ENCODE measurements around the gene TNS1.
"Not testable (repeated sequence)": the region's sequence is repeated elsewhere in the genome, so short reads cannot be mapped to it uniquely, and the experiment has no call there.

Gene TNS1

GRCh38 chr2:217824223-217824622 is 178.6 kb downstream of the TNS1 start:
- in situ Hi-C loops (cut with MboI; ENCODE audit: low sequenced_read_pairs), result no loop called here

- in situ Hi-C loops (cut with MboI; ENCODE audit: low sequenced_read_pairs), result no loop called here
These were observed 179.2 kb downstream of the TNS1 start for GRCh38 chr2:217823626-217824025.

- in situ Hi-C loops (cut with MboI; ENCODE audit: low sequenced_read_pairs), result no loop called here
These were observed 180.2 kb downstream of the TNS1 start for GRCh38 chr2:217822296-217823252.

- in situ Hi-C loops (cut with MboI; ENCODE audit: low sequenced_read_pairs), result no loop called here
These were observed 181.2 kb downstream of the TNS1 start for GRCh38 chr2:217821536-217822147.

GRCh38 chr2:217820904-217821303 is 181.9 kb downstream of the TNS1 start:
- in situ Hi-C loops (cut with MboI; ENCODE audit: low sequenced_read_pairs), result no loop called here

GRCh38 chr2:217820091-217820819 is 182.5 kb downstream of the TNS1 start:
- in situ Hi-C loops (cut with MboI; ENCODE audit: low sequenced_read_pairs), result no loop called here

- in situ Hi-C loops (cut with MboI; ENCODE audit: low sequenced_read_pairs), result no loop called here
These were observed 184.4 kb downstream of the TNS1 start for GRCh38 chr2:217818293-217818850.

- in situ Hi-C loops (cut with MboI; ENCODE audit: low sequenced_read_pairs), result no loop called here
These were observed 185.1 kb downstream of the TNS1 start for GRCh38 chr2:217817466-217818292.

- in situ Hi-C loops (cut with MboI; ENCODE audit: low sequenced_read_pairs), result no loop called here
These were observed 186.4 kb downstream of the TNS1 start for GRCh38 chr2:217816396-217816869.

GRCh38 chr2:217813828-217814227 is 189.0 kb downstream of the TNS1 start:
- in situ Hi-C loops (cut with MboI; ENCODE audit: low sequenced_read_pairs), result no loop called here

- in situ Hi-C loops (cut with MboI; ENCODE audit: low sequenced_read_pairs), result no loop called here
These were observed 190.6 kb downstream of the TNS1 start for GRCh38 chr2:217812170-217812569.

- in situ Hi-C loops (cut with MboI; ENCODE audit: low sequenced_read_pairs), result no loop called here
These were observed 192.5 kb downstream of the TNS1 start for GRCh38 chr2:217810260-217810659.

- in situ Hi-C loops (cut with MboI; ENCODE audit: low sequenced_read_pairs), result no loop called here
These were observed 193.1 kb downstream of the TNS1 start for GRCh38 chr2:217809736-217810135.

GRCh38 chr2:217808967-217809366 is 193.8 kb downstream of the TNS1 start:
- in situ Hi-C loops (cut with MboI; ENCODE audit: low sequenced_read_pairs), result not testable (repeated sequence)

GRCh38 chr2:217808326-217808725 is 194.5 kb downstream of the TNS1 start:
- in situ Hi-C loops (cut with MboI; ENCODE audit: low sequenced_read_pairs), result no loop called here

GRCh38 chr2:217807753-217808152 is 195.0 kb downstream of the TNS1 start:
- in situ Hi-C loops (cut with MboI; ENCODE audit: low sequenced_read_pairs), result no loop called here

- in situ Hi-C loops (cut with MboI; ENCODE audit: low sequenced_read_pairs), result no loop called here
These were observed 195.8 kb downstream of the TNS1 start for GRCh38 chr2:217807025-217807424.

- in situ Hi-C loops (cut with MboI; ENCODE audit: low sequenced_read_pairs), result no loop called here
These were observed 196.4 kb downstream of the TNS1 start for GRCh38 chr2:217806482-217806765.

GRCh38 chr2:217805668-217806481 is 196.9 kb downstream of the TNS1 start:
- in situ Hi-C loops (cut with MboI; ENCODE audit: low sequenced_read_pairs), result no loop called here
